ENCODE data around the gene EHMT2.
"Not testable (repeated sequence)": the region's sequence is repeated elsewhere in the genome, so short reads cannot be mapped to it uniquely, and the experiment has no call there.

The EHMT2 gene

DNA sequence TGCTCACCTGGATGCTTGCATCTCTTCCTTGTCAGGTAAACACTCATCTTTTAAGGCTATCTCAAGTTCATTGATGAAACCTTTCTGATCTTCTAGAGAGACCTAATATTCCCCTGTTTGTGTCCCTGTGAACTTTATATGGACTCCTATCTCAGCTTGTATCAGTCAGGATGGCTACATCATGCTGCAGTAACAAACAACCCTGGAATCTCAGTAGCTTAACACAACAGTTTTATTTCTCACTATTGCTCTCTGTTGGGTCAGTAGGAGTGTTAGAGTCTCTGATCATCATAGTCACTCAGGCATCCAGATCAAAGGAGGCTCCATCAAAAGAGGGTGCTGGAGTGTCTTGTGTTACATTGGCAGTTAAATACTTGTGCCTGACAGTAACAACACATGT is 17.9 kb upstream of the EHMT2 start:
- DNase-seq (ENCODE audit: low spot score), result no peak

DNA sequence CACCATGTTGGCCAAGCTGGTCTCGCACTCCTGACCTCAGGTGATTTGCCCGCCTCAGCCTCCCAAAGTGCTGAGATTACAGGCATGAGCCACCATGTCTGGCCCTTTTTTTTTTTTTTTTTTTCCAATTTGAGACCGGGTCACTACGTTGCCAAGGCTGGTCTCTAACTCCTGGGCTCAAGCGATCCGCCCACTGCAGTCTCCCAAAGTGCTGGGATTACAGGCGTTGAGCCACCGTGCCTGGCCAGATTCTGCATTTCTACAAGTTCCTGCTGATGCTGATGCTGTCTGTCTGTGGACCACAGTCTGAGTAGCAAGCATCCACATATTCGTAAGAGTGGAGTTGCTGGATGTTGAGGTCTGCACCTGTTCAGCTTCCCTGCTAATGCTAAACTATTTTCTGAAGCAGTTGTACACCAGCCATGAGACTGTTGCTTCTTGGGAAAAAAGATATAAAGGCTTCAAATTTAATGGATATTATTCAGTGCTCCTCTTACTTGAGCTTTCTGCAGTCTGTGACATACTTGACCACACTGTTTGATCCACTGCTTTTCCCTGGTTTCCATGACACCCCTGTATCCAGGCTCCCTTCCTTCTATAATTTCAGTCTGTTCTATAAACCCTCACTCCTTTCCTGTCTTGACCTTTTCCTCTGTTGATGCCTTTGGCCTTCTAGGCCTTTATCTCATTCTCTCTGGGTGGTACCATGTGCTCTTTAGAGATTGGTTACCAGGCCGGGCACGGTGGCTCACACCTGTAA is 14.5 kb upstream of the EHMT2 start:
- DNase-seq (ENCODE audit: low spot score), result no peak

DNA sequence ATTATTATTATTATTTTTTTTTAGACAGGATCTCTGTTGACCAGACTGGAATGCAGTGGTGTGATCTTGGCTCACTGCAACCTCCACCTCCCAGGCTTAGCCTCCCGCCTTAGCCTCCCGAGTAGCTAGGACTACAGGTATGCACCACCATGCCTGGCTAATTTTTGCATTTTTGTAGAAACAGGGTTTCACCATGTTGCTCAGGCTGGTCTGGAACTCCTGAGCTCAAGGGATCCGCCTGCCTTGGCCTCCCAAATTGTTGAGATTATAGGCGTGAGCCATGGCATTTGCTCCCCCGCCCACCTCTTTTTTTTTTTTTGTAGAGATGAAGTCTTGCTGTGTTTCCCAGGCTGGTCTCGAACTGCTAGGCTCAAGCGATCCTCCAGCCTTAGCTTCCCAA is 11.8 kb upstream of the EHMT2 start:
- DNase-seq (ENCODE audit: low spot score), result not testable (repeated sequence)

DNA sequence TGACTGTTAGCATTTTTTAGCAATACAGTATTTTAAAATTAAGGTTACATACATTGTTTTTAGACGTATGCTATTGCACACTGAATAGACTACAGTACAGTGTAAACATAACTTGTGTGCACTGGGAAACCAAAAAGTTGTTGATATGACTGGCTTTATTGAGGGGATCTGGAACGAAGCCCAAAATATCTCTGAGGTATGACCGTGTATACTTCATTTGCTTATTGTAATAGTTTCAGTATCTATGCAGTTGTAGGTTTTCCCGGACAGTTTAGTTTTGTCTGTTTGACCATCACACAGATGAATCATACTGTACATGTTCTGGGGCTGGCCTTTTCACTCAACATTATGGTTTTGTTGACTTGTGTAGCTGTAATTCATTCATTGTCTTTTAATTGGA is 11.3 kb upstream of the EHMT2 start:
- no peak for DNase-seq (ENCODE audit: low spot score)

DNA sequence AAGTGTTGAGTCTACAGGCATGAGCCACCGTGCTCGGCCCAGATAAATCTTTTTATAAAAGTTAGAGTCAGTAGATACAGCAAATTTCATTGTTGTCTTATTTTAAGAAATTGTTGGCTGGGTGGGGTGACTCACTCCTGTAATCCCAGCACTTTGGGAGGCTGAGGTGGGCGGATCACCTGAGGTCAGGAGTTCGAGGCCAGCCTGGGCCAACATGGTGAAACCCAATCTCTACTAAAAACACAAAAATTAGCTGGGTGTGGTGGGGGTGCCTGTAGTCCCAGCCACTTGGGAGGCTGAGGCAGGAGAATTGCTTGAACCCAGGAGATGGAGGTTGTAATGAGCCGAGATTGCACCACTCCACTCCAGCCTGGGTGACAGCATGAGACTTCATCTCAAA is 10.8 kb upstream of the EHMT2 start:
- not testable (repeated sequence) for DNase-seq (ENCODE audit: low spot score)

DNA sequence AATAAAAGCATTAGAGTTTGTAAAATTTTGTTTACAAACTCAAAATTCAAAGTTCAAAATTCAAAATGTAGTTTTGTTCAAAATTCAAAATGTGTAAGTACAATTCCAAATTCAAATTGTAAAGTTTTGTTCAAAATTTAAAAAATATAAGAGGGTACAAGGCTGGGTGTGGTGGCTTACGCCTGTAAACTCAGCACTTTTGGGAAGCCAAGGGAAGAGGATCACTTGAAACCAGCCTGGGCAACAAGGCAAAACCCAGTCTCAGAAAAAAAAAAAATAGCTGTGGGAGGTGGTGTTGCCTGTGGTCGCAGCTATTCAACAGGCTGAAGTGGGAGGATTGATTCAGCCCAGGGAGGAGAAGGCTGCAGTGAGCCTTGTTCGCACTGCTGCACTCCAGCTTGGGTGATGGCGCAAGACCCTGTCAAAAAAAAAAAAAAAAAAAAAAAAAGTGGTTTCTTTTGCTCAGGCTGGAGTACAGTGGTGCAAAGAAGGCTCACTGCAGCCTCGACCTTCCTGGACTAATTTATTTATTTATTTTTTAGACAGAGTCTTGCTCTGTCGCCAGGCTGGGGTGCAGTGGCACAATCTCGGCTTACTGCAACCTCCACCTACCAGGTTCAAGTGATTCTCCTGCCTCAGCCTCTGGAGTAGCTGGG is 9.8 kb upstream of the EHMT2 start:
- no peak for DNase-seq (ENCODE audit: low spot score)

DNA sequence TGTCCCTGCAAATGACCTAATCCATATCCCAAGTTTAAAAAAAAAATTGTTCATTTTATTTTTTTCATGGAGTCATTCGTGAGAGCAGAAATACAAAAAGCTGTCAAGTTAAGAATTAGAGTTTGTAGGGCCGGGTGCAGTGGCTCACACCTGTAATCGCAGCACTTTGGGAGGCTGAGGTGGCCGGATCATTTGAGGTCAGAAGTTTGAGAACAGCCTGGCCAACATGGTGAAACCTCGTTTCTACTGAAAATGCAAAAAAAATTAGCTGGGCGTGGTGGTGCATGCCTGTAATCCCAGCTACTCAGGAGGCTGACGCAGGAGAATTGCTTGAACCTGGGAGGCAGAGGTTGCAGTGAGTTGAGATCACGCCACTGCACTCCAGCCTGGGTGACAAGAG is 9.2 kb upstream of the EHMT2 start:
- not testable (repeated sequence) for DNase-seq (ENCODE audit: low spot score)

DNA sequence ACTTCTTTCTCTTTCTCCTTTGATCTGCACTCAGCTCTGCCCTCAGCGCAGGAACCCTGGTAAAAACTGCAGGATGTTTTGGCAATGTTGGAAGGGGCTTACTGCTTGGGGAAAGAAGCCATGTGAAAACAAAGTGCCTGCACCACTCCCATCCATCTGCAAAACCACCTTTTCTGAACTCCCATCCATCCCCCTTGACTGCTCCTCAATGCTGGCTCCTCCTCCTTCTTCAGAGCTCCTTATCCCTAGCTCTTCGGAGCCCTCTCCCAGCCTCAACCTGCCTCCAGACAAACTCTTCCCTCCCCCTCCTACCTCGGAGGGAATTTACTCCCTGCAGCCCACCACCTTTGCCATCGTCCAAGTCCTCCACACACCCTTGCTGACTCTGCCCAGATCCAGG is 8.6 kb upstream of the EHMT2 start:
- no peak for DNase-seq (ENCODE audit: low spot score)

DNA sequence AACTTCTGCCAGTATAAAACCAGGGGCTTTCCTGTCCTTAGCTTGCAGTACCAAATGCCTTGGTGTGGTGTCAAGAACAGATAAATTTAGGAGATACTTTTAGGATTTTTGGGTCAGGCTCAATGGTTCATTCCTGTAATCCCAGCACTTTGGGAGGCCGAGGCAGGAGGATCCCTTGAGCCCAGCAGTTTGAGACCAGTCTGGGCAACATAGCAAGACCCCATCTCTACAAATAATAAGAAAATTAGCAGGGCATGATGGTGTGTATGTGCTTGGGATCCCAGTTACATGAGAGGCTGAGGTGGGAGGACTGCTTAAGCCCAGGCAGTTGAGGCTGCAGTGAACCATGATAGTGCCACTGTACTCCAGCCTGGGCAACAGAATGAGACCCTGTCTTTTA is 7.5 kb upstream of the EHMT2 start:
- no peak for DNase-seq (ENCODE audit: low spot score)

DNA sequence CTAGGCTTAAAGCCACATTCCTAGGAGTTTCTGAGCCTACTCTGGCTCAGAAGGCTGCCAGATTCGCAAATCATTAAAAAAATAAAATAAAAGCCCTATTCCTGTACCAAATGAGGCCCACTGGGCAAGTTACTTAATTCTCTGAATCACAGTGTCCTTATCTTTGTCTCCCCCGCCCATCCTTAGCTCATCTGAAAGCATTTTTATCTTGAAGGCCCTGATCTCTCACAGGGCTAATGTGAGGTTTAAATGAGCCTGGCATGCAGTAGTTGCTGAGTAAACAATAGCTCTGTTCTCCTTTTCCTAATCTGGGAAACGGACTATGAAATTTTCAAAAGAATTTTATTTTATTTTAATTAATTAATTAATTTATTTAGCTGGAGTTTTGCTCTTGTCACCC is 6.5 kb upstream of the EHMT2 start:
- DNase-seq (ENCODE audit: low spot score), result no peak

DNA sequence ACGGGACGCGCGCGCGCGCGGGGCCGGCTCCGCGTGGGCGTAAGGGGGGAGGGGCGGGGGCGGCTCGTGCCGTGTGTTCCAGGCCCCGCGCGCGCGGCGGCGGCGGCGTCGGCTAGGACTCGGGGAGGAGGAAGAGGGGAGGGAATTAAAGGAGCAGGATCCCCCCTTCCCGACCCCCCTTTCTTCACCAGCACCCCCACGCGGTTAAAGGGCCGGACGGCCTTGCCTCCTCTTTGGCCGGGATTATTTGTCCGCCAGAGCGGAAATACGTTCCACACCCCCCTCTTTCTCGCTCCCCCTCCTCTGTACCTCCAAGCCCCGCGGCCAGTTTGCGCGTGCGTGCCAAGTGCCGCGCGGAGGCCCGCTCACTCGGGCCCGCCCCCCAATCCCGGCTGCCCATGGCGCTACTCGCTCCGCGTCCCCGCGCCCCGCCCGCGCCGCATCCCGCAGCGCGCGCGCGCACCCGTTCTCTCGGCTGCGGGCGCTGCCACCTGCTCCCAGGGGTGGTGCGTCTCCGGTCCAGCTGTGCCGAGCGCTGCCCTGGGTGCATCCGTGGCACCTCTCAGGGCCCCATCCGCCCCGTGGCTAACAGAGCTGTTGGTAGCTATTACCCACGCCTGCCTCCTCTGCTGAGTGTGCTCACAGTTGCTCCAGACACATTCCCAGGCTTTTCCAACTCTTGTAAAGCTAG is 4.6 kb upstream of the EHMT2 start, which contains the start of gene ZBTB12:
TSS of gene ZBTB12 (minus strand) at position 134 of the 691 bp plus-strand sequence. CDS start 781 bp downstream, outside the sequence.
- DNase-seq (ENCODE audit: low spot score), result peak; percentile 86

DNA sequence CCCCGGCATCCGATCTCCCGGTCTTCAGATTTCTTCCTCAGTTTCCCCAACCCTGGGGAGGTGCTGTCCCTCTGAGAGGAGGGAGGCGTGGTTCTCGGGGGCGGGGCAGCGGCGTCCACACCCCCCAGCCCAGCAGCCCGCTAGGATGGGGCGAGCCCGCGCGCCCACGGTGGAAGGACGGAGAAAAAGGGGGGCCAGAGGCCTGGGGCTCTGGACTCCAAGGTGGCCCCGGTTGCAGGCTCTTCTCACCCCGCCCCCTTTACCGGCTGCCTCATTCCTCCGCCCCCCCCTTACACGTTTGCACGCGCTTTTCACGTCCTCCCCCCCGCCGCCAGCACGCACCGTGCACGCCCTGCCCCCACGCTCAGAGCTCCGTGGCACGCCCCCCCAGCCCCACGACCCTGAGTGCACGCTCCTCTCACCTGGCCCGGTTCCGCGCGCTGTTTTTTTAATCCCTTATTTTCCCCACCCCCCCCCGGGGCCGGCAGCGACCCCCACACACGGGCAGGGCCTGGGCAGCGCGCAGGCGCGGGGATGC is 4.0 kb upstream of the EHMT2 start:
- peak; percentile 68 for DNase-seq (ENCODE audit: low spot score)

DNA sequence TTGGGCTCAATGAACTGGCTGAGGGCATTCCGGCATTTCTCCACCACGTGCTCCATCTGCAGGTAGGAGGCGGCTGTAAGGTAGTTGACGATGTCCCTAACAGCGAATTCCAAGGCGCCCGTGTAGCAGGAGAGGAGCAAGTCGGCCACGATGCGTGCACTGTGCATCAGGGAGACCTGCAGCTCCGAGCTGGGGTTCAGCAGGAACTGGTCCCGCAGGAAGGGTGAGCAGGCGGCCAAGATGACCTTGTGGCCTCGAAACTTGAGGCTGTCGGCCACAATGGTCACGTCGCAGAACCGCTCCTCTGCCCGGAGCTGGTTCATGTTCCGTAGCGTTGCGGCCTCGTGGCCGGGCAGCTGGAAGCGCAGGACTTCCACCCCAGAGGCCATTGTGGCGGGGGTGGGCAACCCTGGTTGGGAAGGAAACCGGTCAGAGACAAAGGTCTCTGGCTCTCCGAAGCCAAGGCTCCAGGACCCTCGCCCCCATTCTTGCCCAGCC is 3.5 kb upstream of the EHMT2 start:
- no peak for DNase-seq (ENCODE audit: low spot score)

DNA sequence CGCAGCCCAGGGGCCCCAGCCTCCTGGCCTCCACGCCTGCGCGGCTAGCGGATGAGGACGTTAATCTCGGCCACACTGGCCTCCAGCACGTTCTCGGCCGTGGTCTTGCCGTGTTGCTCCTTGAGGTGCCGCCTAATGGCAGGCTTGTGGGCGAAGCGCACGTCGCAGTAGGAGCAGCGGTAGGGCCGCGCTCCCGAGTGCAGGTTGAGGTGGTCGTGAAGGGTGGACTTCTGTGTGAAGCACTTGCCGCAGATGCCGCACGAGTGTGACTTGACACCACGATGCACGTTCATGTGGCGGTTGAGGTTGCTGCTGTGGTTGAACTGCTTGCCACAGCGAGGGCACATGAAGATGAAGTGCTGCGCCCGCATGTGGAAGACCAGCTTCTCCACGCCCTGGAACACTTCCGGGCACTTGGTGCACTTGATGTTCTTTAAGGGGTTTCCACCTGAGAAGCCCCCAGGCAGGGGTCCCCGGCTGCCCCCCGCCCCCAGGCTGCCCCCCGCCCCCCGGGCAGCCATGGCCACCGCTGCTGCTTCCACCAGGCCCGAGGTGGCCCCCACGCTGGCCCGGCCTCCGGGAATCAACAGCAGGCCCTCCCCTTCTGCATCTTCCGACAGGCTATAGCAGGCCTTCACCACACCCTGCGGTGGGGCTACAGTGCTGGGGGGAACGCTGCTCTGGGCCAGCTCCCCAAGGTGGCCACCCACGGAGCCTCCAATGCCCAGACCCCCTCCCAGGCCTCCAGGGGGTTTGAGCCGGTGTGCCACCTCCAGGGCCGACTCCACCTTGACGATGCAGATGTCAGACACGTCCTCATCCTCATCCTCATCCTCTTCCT is 2.6 kb upstream of the EHMT2 start:
- no peak for DNase-seq (ENCODE audit: low spot score)

DNA sequence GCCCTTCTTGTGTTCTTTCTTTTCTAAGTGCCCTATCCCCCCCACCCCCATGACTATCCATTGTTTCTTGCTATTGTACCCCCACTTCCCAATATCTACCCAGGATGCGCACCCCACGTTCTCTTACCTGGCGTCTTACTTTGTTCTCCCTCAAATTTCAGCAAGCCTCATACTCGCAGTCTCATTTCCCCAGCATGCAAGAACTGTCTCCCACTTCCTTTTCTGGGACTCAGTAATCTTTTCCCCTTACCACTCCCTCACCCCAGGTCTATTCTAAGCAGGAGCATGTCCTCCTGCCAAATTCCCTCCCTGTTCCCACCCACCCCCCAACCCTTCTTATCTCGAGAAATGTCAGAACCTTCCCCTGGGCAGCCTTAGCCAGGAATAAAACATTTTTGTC is 1.7 kb upstream of the EHMT2 start:
- DNase-seq (ENCODE audit: low spot score), result no peak

DNA sequence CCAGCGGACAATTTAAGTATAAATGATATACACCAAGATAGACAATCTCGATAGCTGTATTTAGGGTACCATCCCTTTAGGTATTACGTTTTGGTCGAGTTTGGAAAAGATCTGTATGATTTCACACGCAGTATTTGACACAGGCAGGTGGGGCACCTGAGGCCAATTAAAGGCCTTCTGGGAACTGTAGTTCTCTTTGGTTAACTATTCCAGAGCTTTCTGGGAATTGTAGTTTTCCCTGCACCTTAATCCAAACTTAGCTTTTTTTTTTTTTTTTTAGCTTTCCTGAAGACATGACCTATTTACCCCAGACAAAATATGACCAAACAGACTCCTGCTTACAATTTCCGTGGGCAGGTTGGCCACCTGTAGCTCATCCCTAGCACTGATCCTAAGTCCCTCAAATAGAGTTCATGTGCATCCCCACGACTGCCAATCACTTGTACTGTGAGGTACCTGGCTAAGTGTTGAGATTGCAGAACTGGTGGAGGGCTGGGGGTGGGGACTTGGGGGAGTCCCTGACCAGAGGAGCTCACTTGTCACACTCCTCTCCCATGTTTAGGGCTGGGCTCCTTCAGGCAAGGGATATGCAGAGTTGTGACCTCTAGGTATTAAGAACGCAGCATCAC is 999 bp upstream of the EHMT2 start:
- peak; percentile 55 for DNase-seq (ENCODE audit: low spot score)

DNA sequence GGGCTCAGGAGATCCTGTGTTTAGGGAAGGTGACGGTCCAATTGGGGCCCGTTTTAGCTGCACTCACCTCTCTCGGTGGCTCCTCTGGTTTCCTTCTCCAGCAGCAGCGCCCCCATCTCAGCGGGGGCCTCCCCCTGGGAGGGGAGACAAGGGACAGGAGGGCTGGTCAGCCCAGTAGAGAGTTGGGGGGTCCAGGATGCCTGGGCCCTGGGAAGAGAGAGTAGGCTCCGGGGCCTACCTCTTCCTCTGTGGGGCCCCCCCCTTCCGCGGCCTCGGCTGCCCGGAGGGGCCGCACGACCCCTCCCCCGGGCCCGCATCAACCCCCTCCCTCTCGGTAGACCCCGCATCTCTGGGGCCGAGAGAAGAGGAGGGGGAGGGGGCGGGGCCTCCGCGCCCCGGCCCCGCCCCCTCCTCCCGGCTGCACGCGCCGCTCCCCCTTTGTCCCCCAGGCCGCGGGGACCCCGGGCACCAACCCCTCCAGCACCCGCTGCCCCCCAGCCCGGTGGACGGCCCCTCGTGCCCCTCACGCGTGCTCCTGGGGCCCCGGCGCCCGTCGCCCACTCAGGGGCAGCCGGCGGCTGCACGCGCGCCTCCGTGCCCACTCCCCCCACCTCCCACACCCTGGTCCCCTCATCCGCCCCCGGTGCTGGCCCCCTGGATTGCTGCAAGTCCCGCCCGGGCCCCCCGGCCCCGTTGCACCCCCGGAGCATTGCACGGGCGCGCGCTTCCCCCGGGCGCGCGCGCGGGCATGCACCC is 464 bp downstream of the EHMT2 start:
- DNase-seq (ENCODE audit: low spot score), result no peak

DNA sequence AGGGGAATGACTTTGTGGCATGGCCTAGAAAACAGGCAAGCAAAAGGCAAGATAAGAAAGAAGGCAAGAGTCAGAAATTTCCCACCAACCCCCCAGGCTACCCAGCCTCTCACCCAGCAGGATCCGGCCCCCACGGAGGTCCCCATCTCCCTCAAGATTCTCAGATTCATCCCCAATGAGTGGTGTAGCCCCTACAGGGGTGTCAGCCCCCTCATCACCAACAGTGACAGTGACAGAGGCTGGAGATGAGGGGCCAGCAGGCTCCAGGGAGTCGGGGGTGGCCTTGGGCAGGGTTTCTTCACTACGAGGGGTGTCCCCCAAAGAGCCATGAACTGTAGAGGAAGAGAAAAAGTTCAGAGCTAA is 1.0 kb downstream of the EHMT2 start:
- DNase-seq (ENCODE audit: low spot score), result no peak

DNA sequence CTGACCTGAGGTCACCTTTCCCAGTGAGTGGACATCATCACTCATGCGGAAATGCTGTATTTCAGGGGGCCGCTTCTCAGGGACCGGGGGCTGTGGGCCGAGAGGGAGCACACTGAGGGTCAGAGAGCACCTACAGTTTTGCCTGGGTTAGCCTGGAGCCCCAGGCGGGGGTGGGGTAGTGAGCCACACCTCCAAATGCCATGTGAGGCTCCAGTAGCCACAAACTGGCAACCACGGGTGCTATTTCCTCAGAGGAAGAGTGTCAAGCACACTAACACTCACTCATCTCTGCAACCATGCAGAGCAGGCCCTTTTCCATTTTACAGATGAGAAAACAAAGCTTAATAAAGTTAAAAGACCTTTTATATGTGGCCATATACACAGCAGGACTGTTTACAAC is 4.7 kb downstream of the EHMT2 start:
- DNase-seq (ENCODE audit: low spot score), result no peak

DNA sequence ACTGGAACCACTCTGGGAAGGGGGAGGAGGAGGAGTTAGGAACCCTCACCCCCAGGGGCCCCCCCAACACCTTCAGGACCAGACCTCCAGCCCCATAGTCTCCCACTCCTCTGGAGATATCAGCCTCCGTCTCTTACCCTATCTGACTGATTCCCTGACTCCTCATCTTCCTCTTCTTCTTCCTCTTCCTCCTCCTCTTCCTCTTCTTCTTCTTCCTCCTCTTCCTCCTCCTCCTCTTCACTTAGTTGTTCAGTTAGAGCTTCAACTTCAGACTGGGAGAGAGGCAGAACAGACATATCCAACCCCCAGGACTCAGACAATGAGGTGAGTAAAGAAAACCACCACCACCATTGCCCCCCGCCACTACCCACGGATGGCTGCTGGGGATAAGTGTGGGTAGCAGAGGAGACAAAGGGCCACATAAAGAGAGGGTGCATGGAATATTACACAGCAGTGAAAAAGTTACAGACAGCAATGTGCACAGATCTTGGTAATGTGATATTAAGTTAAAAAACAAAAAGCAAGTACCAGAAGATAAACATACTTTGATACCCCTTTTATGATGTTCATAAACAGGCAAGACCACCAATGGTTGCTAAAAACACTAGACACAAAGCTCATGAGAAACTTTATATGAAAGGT is 8.0 kb downstream of the EHMT2 start:
- no peak for DNase-seq (ENCODE audit: low spot score)
